DMS79 (cell line): ENCODE results near the gene CFDP1.

ENCODE experiments used
- DNase-seq: peaks from one replicate; lab custom pipeline; 2025; lab: John Stamatoyannopoulos, UW

The CFDP1 gene

GRCh38 chr16:75319513-75320411 is 113.5 kb downstream of the CFDP1 start:
- no peak for DNase-seq

- DNase-seq = no peak
Measured at GRCh38 chr16:75318737-75319136, 114.6 kb downstream of the CFDP1 start.

- DNase-seq = no peak
Measured at GRCh38 chr16:75317532-75317931, 115.8 kb downstream of the CFDP1 start.

GRCh38 chr16:75317101-75317522 is 116.2 kb downstream of the CFDP1 start:
- DNase-seq = no peak

- DNase-seq = no peak
Measured at GRCh38 chr16:75315539-75316306, 117.6 kb downstream of the CFDP1 start.

GRCh38 chr16:75312875-75313274 is 120.4 kb downstream of the CFDP1 start:
- no peak for DNase-seq

- DNase-seq = no peak
Measured at GRCh38 chr16:75311383-75311938, 121.8 kb downstream of the CFDP1 start.

- DNase-seq = no peak
Measured at GRCh38 chr16:75310541-75310940, 122.8 kb downstream of the CFDP1 start.

- no peak for DNase-seq
Measured at GRCh38 chr16:75309899-75310430, 123.3 kb downstream of the CFDP1 start.

- DNase-seq = no peak
Measured at GRCh38 chr16:75309156-75309555, 124.1 kb downstream of the CFDP1 start.

- DNase-seq = no peak
Measured at GRCh38 chr16:75308011-75308410, 125.3 kb downstream of the CFDP1 start.

- DNase-seq = no peak
Measured at GRCh38 chr16:75307506-75307905, 125.8 kb downstream of the CFDP1 start.

GRCh38 chr16:75306099-75306762 is 127.1 kb downstream of the CFDP1 start:
- no peak for DNase-seq

GRCh38 chr16:75305364-75306098 is 127.8 kb downstream of the CFDP1 start:
- DNase-seq = peak; percentile 43

GRCh38 chr16:75304521-75305363 is 128.6 kb downstream of the CFDP1 start:
- no peak for DNase-seq

GRCh38 chr16:75301804-75302203 is 131.5 kb downstream of the CFDP1 start:
- DNase-seq = no peak

- DNase-seq = no peak
Measured at GRCh38 chr16:75298267-75298666, 135.0 kb downstream of the CFDP1 start.

- DNase-seq = peak; percentile 5
Measured at GRCh38 chr16:75296606-75297005, 136.7 kb downstream of the CFDP1 start.

- DNase-seq = no peak
Measured at GRCh38 chr16:75294773-75295459, 138.4 kb downstream of the CFDP1 start.

GRCh38 chr16:75293772-75294171 is 139.5 kb downstream of the CFDP1 start:
- DNase-seq = no peak
